Epithelial cell of esophagus (primary cell): ENCODE measurements around the gene ITGAE.

Experiments
- DNase-seq: peaks from one replicate; pipeline ENCODE4 v3.0.0; 2010; ENCODE audit warnings: low read depth
- H3K4me3 ChIP-seq: 2 replicates; pipeline ENCODE4 v1.5.1; 2011; ENCODE audit warnings: mild to moderate bottlenecking, low read length, control low read depth
- CTCF ChIP-seq: IDR thresholded peaks from 2 replicates; pipeline ENCODE4 v1.5.1; 2011; ENCODE audit warnings: low read depth, mild to moderate bottlenecking, low read length, control low read depth, inconsistent platforms; ENCODE audit not compliant: insufficient read depth; ENCODE audit errors: missing control alignments

ITGAE gene

DNA sequence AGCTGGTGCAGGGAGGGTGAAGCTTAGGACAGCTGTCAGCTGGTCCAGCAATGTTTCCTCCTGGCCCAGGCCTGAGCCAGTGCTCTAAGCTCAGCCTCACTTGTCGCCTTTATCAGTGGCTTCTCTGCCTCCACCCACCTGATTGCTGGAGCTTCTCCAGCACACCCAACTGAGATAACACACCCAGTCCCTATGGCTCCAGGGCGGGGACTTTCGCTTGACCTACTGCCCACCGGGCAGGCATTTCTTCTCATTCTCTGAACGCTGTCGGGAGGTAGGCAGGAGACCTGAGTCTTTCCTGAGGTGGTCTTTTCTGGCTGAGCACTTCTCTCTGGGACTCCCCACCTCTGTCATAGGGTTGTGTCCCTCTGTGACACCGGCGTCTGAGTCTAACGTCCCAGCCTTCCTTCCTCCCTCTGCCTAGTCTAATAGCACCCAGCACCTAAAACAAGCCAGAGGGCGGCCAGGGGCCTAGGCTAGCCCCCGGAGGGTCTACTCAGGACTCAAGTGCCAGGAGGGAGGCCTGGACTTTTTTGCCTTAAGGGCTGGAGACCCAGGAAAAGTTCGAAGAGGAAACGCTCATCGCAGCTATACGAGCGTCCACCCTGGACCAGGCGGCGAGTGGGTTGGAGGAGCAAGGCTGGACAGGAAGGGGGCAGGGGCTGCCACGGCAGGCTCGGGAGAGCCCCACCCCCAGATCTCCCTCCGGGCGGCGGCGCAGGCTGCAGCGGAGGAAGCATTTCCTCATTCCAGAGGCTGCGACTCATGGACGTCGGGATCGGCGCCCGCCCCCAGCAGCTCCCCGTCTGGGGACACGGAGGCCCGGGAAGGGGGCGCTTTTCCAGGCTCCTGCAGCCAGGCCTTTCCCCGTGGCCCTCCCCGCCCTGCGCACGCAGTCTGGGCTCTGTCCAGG is 133.4 kb downstream of the ITGAE start:
- TF ChIP-seq CTCF = no peak
- peak overlapping the region; percentile 94 for H3K4me3 ChIP-seq
- DNase-seq = peak; percentile 94

DNA sequence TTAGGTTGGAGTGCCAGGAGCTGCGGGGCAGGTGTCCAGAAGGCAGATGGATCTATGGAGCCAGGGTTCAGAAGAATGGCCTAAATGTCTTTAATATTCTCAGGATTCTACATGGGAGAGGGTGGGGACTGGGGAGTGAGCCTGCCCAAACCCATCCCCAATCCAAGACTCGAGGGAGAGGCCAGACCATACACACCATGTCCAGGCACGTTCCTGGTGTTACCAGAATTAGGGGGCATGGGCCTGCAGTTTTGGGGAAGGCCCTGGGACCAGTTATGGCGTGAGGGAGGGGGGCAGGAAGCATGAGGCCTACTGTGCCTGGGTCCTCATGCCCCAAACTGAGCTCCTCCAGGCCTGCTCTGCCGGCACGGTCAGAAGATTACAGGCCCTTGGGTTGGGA is 134.5 kb downstream of the ITGAE start:
- no peak for TF ChIP-seq CTCF
- peak overlapping the region; percentile 38 for H3K4me3 ChIP-seq
- peak; percentile 60 for DNase-seq

DNA sequence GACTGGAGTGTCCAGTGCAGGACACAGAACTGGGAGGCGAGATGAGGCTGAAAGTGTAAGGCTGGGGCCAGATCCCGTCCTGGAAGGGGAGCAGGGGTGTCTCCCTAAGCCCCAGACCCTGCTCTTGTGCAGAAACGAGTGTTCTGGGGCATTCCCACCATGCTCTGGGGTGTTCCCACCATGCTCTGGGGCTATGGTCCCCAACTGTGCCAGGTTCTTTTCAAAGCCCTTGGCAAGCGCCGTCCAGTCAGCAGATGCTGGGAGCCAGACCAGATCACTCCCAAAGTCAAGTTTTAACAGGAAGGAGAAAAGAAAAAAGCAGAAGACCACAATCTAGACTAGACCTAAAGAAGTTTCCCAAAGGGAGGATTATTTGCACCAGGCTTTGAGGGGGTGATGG is 135.2 kb downstream of the ITGAE start:
- DNase-seq = no peak
- peak overlapping the region; percentile 38 for H3K4me3 ChIP-seq
- TF ChIP-seq CTCF = no peak
